Caco-2 (cell line): ENCODE measurements around the gene ELL. TPM values are rescaled to one million over a fixed set of nuclear protein-coding genes. Genes with fewer than 3 reads are reported as not detected.

Experiments used
- BruUV-seq: library from RNA; stranded (reverse); fragments of 400-500 nt; replicated peaks from 2 replicates; lab custom pipeline; 2021; lab: Mats Ljungman, UMichigan
- CTCF ChIA-PET: fragments of 300-600 bp; sonication (Branson Sonifier 250); formaldehyde crosslinking; loops from one replicate; lab custom pipeline; 2022; ENCODE audit warnings: antibody characterized with exemption; lab: Charles Lee
- POLR2A ChIA-PET: fragments of 300-600 bp; sonication (Branson Sonifier 250); formaldehyde crosslinking; loops from one replicate; lab custom pipeline; 2022; ENCODE audit warnings: antibody characterized with exemption; lab: Charles Lee
- DNase-seq, 2 experiments: peaks; one replicate each; pipeline versions ENCODE4 v3.0.0 to v3.0.0-alpha.2; 2020 to 2022
- H3K27me3 ChIP-seq: replicated peaks from 2 replicates; pipeline ENCODE4 v1.6.0; 2011; ENCODE audit warnings: low read length; ENCODE audit not compliant: control insufficient read depth, insufficient read depth
- H3K36me3 ChIP-seq: 2 replicates; pipeline ENCODE4 v1.5.1; 2011; ENCODE audit warnings: low read length; ENCODE audit not compliant: control insufficient read depth, insufficient read depth
- H3K4me1 ChIP-seq: fragments of 250-450 bp; sonication (Bioruptor Pico); 2 replicates; pipeline ENCODE4 v1.5.1; 2020; ENCODE audit warnings: mild to moderate bottlenecking
- H3K4me3 ChIP-seq: 2 replicates; pipeline ENCODE4 v1.5.1; 2011; ENCODE audit warnings: low read depth, mild to moderate bottlenecking, control low read depth, low read length
- H3K9me3 ChIP-seq: fragments of 250-450 bp; sonication (Bioruptor Pico); 2 replicates; pipeline ENCODE4 v1.5.1; 2020; ENCODE audit warnings: mild to moderate bottlenecking, moderate library complexity
- H3K27ac Mint-ChIP-seq: one replicate; pipeline ENCODE4 v1.8.0; 2022; ENCODE audit warnings: mixed read lengths; ENCODE audit not compliant: unreplicated experiment
- H3K27me3 Mint-ChIP-seq: one replicate; pipeline ENCODE4 v1.8.0; 2022; ENCODE audit warnings: mixed read lengths; ENCODE audit not compliant: insufficient read depth, unreplicated experiment
- H3K36me3 Mint-ChIP-seq: one replicate; pipeline ENCODE4 v1.8.0; 2022; ENCODE audit warnings: mild to moderate bottlenecking, mixed read lengths; ENCODE audit not compliant: insufficient read depth, unreplicated experiment
- H3K4me1 Mint-ChIP-seq: one replicate; pipeline ENCODE4 v1.8.0; 2022; ENCODE audit warnings: low read depth, mixed read lengths; ENCODE audit not compliant: unreplicated experiment
- H3K4me3 Mint-ChIP-seq: one replicate; pipeline ENCODE4 v1.8.0; 2022; ENCODE audit warnings: mild to moderate bottlenecking, moderate library complexity, mixed read lengths; ENCODE audit not compliant: unreplicated experiment
- H3K9me3 Mint-ChIP-seq: one replicate; pipeline ENCODE4 v1.8.0; 2022; ENCODE audit warnings: mixed read lengths; ENCODE audit not compliant: unreplicated experiment
- intact Hi-C: fragments of 100-400 bp; cut with micrococcal nuclease; formaldehyde crosslinking; loops from one replicate; pipeline ENCODE4 v1.10.0; 2022; ENCODE audit not compliant: unreplicated experiment
- total RNA-seq: library from RNA; stranded (reverse); gene quantifications from 2 replicates; pipeline ENCODE4 v1.2.3, GENCODE V29; 2022
- TF ChIP-seq, protein P1 (sequence below), 2 experiments: fragments of 200-600 bp in 1 of 2; IDR thresholded peaks; 1 replicate in 1 of 2; 2 replicates in 1 of 2; pipeline versions ENCODE4 v1.5.1 to v1.8.0; 2011 to 2022; ENCODE audit warnings: antibody characterized with exemption in 1 of 2, control low read depth in 1 of 2, inconsistent platforms in 1 of 2, low read depth in 1 of 2, low read length in 1 of 2, mild to moderate bottlenecking in 1 of 2, moderate library complexity in 1 of 2; ENCODE audit not compliant: insufficient read depth in 1 of 2, severe bottlenecking in 1 of 2, unreplicated experiment in 1 of 2

Gene ELL
- total RNA-seq, 1 experiment from 2014 or later: 12.1 TPM

DNA sequence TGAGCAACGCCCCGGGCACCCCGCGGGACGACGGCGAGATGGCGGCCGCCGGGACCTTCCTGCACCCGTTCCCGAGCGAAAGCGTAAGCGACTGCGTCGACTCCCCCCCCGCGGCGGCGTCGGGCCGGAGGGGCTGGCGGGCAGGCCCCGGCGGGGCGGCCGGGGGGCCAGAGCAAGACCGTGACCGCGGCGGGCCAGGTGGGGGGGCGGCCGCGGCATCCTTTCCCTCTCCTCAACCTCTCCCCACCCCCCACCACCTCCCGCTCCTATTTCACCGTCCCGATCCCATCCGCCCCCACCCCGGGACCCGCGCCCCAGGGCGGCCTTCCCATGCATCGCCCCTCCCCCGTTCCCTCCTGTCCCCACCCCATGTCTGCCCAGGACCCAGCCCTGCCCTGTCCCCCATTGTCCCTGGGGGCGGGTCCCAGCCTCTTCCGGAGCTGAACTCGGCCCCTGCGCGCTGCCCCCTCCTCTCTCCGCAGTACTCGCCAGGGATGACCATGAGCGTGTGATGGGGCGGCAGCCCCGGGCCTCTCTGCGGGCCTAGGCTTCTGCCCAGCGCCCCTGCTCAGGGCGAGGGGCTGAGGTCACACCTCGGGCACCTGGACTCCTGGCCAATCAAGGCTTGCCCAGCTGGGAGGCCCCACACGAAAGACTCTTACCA, 88.0 kb downstream of the ELL start:
- peaks cover 1% of the 10 kb centered on the region for H3K4me1 Mint-ChIP-seq
- no peaks in the 10 kb centered on the region for H3K27me3 Mint-ChIP-seq
- peaks cover 8% of the 10 kb centered on the region for H3K4me1 ChIP-seq
- no peak overlapping the region for H3K4me3 Mint-ChIP-seq
- intact Hi-C loops: no loop called here
- H3K27me3 ChIP-seq: no peaks in the 10 kb centered on the region
- H3K27ac Mint-ChIP-seq: no peak overlapping the region
- no peaks in the 10 kb centered on the region for H3K9me3 Mint-ChIP-seq
- H3K9me3 ChIP-seq: no peaks in the 10 kb centered on the region
- TF ChIP-seq, protein P1, sequence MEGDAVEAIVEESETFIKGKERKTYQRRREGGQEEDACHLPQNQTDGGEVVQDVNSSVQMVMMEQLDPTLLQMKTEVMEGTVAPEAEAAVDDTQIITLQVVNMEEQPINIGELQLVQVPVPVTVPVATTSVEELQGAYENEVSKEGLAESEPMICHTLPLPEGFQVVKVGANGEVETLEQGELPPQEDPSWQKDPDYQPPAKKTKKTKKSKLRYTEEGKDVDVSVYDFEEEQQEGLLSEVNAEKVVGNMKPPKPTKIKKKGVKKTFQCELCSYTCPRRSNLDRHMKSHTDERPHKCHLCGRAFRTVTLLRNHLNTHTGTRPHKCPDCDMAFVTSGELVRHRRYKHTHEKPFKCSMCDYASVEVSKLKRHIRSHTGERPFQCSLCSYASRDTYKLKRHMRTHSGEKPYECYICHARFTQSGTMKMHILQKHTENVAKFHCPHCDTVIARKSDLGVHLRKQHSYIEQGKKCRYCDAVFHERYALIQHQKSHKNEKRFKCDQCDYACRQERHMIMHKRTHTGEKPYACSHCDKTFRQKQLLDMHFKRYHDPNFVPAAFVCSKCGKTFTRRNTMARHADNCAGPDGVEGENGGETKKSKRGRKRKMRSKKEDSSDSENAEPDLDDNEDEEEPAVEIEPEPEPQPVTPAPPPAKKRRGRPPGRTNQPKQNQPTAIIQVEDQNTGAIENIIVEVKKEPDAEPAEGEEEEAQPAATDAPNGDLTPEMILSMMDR (IDR thresholded peaks at IDR 0.05; ENCODE audit: insufficient read depth in 1 of 2, low read depth in 1 of 2, low read length in 1 of 2, severe bottlenecking in 1 of 2, unreplicated experiment in 1 of 2): no peak
- H3K4me3 ChIP-seq: no peak overlapping the region
- BruUV-seq: no TSS peak
- ChIA-PET CTCF (no interaction called here), POLR2A (no interaction called here)
- DNase-seq: no peak
- peaks cover 29% of the 10 kb centered on the region for H3K36me3 Mint-ChIP-seq
- H3K36me3 ChIP-seq: no peaks in the 10 kb centered on the region; the same call in 1 of the 2 replicates

DNA sequence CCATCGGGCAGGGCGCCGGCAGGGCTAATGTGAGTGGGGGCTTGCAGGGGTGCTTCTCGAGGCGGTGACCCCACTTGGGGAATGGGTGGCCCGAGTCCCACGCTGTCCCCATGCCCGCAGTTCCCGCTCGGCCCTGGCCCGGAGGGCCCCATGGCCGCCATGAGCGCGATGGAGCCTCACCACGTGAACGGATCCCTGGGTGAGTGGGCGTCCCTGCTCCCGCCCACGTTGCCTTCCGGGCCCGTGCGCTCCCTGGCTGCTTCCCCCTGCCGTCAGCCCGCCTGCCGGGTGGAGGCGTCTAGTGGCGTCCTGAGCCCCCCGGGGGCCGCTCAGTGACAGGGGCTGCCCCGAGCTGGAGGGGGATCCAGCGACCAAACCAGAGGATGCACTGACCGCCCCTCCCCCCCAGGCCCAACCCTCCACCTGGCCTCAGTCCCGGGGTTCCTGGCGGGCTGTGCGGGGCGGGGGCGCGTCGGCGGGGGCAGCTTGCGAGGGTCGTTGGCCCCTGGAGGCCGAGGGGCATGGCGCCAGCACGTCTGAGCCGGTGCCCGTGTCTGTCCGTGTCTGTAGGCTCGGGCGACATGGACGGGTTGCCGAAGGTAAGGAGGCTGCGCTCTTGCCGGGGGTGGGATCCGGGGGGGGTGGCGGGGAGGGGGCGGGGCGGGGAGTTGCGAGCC, 88.7 kb downstream of the ELL start:
- ChIA-PET CTCF (no interaction called here), POLR2A (no interaction called here)
- H3K27ac Mint-ChIP-seq: no peak overlapping the region
- no TSS peak for BruUV-seq
- DNase-seq: no peak
- Histone ChIP-seq H3K27me3 (no peaks in the 10 kb centered on the region), H3K36me3 (no peaks in the 10 kb centered on the region; the same call in 1 of the 2 replicates), H3K9me3 (no peaks in the 10 kb centered on the region), H3K4me1 (peaks cover under 1% of the 10 kb centered on the region), H3K4me3 (no peak overlapping the region)
- H3K9me3 Mint-ChIP-seq: no peaks in the 10 kb centered on the region
- H3K4me1 Mint-ChIP-seq: no peaks in the 10 kb centered on the region
- no peak overlapping the region for H3K4me3 Mint-ChIP-seq
- intact Hi-C loops: no loop called here
- no peaks in the 10 kb centered on the region for H3K27me3 Mint-ChIP-seq
- H3K36me3 Mint-ChIP-seq: peaks cover 28% of the 10 kb centered on the region
- TF ChIP-seq, protein P1 (IDR thresholded peaks at IDR 0.05; ENCODE audit: insufficient read depth in 1 of 2, low read depth in 1 of 2, low read length in 1 of 2, severe bottlenecking in 1 of 2, unreplicated experiment in 1 of 2): no peak

DNA sequence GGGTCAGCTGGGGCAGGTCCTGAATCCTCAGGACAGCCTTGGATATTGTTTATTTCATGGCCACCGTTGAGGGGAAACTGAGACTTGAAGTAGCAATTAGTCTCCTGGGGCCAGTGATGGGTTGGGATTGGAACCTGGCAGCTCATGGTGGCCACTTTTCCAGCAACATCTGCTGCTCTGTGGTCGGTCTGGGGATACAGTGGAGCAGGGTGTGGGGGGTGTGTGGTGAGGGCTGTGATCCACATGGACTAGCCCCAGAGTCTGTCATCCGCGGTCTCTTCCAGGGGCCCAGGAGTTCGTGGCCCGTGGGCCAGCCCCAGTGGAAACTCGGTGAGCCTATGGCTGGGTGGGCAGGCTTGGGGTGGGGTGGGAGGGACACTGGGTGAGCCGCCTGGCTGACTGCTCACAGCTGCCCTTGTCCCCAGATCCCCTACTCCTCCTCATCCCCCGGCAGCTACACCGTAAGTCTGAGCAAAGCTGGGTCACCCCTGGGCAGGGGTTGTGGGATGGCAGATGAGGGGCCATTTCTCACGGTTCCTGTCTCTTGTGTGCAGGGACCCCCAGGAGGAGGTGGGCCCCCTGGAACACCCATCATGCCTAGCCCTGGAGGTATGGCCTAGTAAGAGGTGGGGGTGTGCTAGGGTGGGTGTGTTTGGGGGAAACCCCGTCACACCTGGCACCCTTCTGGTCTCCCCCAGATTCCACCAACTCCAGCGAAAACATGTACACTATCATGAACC, 89.4 kb downstream of the ELL start:
- Histone ChIP-seq H3K36me3 (no peaks in the 10 kb centered on the region; the same call in 1 of the 2 replicates), H3K9me3 (no peaks in the 10 kb centered on the region), H3K27me3 (no peaks in the 10 kb centered on the region), H3K4me3 (no peak overlapping the region), H3K4me1 (no peaks in the 10 kb centered on the region)
- CTCF ChIA-PET: no interaction called here
- no TSS peak for BruUV-seq
- TF ChIP-seq, protein P1 (IDR thresholded peaks at IDR 0.05; ENCODE audit: insufficient read depth in 1 of 2, low read depth in 1 of 2, low read length in 1 of 2, severe bottlenecking in 1 of 2, unreplicated experiment in 1 of 2): no peak
- intact Hi-C loops: no loop called here
- Mint-ChIP-seq H3K9me3 (no peaks in the 10 kb centered on the region), H3K36me3 (peaks cover 23% of the 10 kb centered on the region), H3K27ac (no peak overlapping the region), H3K4me1 (no peaks in the 10 kb centered on the region), H3K27me3 (no peaks in the 10 kb centered on the region), H3K4me3 (no peak overlapping the region)
- POLR2A ChIA-PET: no interaction called here
- no peak for DNase-seq
